NCI-H524 (cell line): ENCODE results near the gene CNPY4.
"Not testable (repeated sequence)": the region's sequence is repeated elsewhere in the genome, so short reads cannot be mapped to it uniquely, and the experiment has no call there.

Source experiments
- DNase-seq, 2 experiments: peaks; one replicate each; lab custom pipeline; 2025; lab: John Stamatoyannopoulos, UW

The CNPY4 gene

GRCh38 chr7:100118388-100119071 lies 904 bp upstream of the CNPY4 start:
- no peak for DNase-seq

- peak; percentile 41 to 58 for DNase-seq
These were observed 717 bp downstream of the CNPY4 start for GRCh38 chr7:100119970-100120732.

GRCh38 chr7:100120733-100121036 lies 1.3 kb downstream of the CNPY4 start:
- DNase-seq, result no peak

- DNase-seq, result no peak
These were observed 2.6 kb downstream of the CNPY4 start for GRCh38 chr7:100122067-100122466.

- no peak for DNase-seq
These were observed 3.1 kb downstream of the CNPY4 start for GRCh38 chr7:100122568-100122967.

GRCh38 chr7:100124301-100125230 lies 5.1 kb downstream of the CNPY4 start:
- no peak for DNase-seq

- DNase-seq, result peak in 1 of 2 experiments; percentile 41
These were observed 7.0 kb downstream of the CNPY4 start for GRCh38 chr7:100126239-100126930.

GRCh38 chr7:100126931-100127865 lies 7.8 kb downstream of the CNPY4 start, which contains the start of gene MBLAC1:
TSS of gene MBLAC1 (plus strand) at chr7:100126967. CDS start at chr7:100127396, 429 bp downstream.
- peak; percentile 77 to 88 for DNase-seq

- DNase-seq, result peak in 1 of 2 experiments; percentile 48
These were observed 8.6 kb downstream of the CNPY4 start for GRCh38 chr7:100127866-100128636.

- no peak for DNase-seq
These were observed 9.2 kb downstream of the CNPY4 start for GRCh38 chr7:100128637-100128963.

GRCh38 chr7:100130220-100130607 lies 10.8 kb downstream of the CNPY4 start:
- not testable (repeated sequence) for DNase-seq

- peak in 1 of 2 experiments; percentile 62 for DNase-seq
These were observed 11.4 kb downstream of the CNPY4 start for GRCh38 chr7:100130608-100131453.

GRCh38 chr7:100132126-100132525 lies 12.7 kb downstream of the CNPY4 start:
- peak; percentile 31 to 52 for DNase-seq

GRCh38 chr7:100132697-100133151 lies 13.3 kb downstream of the CNPY4 start:
- peak; percentile 42 to 70 for DNase-seq

- no peak for DNase-seq
These were observed 18.7 kb downstream of the CNPY4 start for GRCh38 chr7:100137851-100138760.

- no peak for DNase-seq
These were observed 22.1 kb downstream of the CNPY4 start for GRCh38 chr7:100141555-100141949.

GRCh38 chr7:100142461-100142860 lies 23.0 kb downstream of the CNPY4 start:
- DNase-seq, result no peak

- DNase-seq, result not testable (repeated sequence)
These were observed 26.9 kb downstream of the CNPY4 start for GRCh38 chr7:100146350-100146749.
